ENCODE measurements around the gene KCNC2.

DNA sequence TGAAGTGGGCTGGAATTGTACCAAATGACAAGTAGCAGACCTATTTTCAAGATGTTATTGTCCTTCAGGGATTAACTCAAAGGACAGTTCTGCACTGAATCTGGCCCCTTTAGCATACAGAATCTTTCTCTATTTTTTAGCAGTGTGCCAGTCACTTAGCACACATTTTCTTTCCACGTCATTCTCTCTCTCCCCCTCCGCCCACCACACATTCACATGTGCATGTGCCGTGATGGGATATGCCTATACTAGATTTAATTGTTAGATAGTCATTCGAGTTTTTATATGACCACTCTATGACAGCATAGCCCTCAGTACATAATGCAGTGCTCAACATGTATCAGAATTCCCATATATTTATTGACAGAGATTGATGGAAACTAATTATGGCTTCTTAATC lies 129.1 kb downstream of the KCNC2 start:
- TF ChIP-seq POLR2A (IDR thresholded peaks at IDR 0.05) = no peak
- TF ChIP-seq, protein P1, sequence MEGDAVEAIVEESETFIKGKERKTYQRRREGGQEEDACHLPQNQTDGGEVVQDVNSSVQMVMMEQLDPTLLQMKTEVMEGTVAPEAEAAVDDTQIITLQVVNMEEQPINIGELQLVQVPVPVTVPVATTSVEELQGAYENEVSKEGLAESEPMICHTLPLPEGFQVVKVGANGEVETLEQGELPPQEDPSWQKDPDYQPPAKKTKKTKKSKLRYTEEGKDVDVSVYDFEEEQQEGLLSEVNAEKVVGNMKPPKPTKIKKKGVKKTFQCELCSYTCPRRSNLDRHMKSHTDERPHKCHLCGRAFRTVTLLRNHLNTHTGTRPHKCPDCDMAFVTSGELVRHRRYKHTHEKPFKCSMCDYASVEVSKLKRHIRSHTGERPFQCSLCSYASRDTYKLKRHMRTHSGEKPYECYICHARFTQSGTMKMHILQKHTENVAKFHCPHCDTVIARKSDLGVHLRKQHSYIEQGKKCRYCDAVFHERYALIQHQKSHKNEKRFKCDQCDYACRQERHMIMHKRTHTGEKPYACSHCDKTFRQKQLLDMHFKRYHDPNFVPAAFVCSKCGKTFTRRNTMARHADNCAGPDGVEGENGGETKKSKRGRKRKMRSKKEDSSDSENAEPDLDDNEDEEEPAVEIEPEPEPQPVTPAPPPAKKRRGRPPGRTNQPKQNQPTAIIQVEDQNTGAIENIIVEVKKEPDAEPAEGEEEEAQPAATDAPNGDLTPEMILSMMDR (IDR thresholded peaks at IDR 0.05) = no peak
- no peak for TF ChIP-seq POLR2AphosphoS5 (IDR thresholded peaks at IDR 0.05)
